HepG2 (cell line): ENCODE measurements around the gene PGPEP1. TPM values are rescaled to one million over a fixed set of nuclear protein-coding genes. Genes with fewer than 3 reads are reported as not detected.

ENCODE experiments used
- ELF4 ChIP-seq: sonication (generic); formaldehyde crosslinking; IDR thresholded peaks from 2 replicates; pipeline ENCODE4 v1.5.0; 2020; ENCODE audit warnings: missing genetic modification reagents, mild to moderate bottlenecking, moderate library complexity, borderline replicate concordance
- MIER3 ChIP-seq: IDR thresholded peaks from 2 replicates; pipeline ENCODE4 v1.6.1; 2016; ENCODE audit warnings: missing compliant biosample characterization, borderline replicate concordance
- RBAK ChIP-seq: sonication (generic); formaldehyde crosslinking; IDR thresholded peaks from 2 replicates; pipeline ENCODE4 v1.5.1; 2020; ENCODE audit warnings: mild to moderate bottlenecking, missing genetic modification reagents
- WIZ ChIP-seq: sonication (generic); formaldehyde crosslinking; IDR thresholded peaks from 2 replicates; pipeline ENCODE4 v1.5.1; 2020; ENCODE audit warnings: mild to moderate bottlenecking, missing genetic modification reagents
- XRCC5 ChIP-seq: fragments of 200-400 bp; formaldehyde crosslinking; optimal IDR thresholded peaks from 2 replicates; pipeline ENCODE3; 2017; ENCODE audit warnings: mild to moderate bottlenecking, low read length
- ZNF543 ChIP-seq: sonication (generic); formaldehyde crosslinking; IDR thresholded peaks from 2 replicates; pipeline ENCODE4 v1.4.0; 2020; ENCODE audit warnings: mild to moderate bottlenecking, missing genetic modification reagents
- ZNF674 ChIP-seq: sonication (generic); formaldehyde crosslinking; IDR thresholded peaks from 2 replicates; pipeline ENCODE4 v1.5.0; 2020; ENCODE audit warnings: low read depth, mild to moderate bottlenecking, missing genetic modification reagents
- polyA plus RNA-seq, 8 experiments: library from polyadenylated mRNA; depleted of rRNA in 3 of 8; stranded (reverse) in 7 of 8; unstranded in 1 of 8; fragments of >200 nt; fragmentation: Illumina TruSeq in 4 of 8; extraction: Trizol in 4 of 8; gene quantifications; 2 replicates each; pipeline versions ENCODE4 v1.2.1 to v1.2.3, GENCODE V29; 2011 to 2016; ENCODE audit warnings: low read depth in 4 of 8, missing spikeins in 1 of 8, mixed read lengths in 1 of 8; ENCODE audit not compliant: insufficient read depth in 1 of 8
- total RNA-seq, 5 experiments: library from RNA; depleted of rRNA; stranded (reverse); fragments of >200 nt; fragmentation: Illumina TruSeq; extraction: Trizol; gene quantifications; 2 replicates each; pipeline ENCODE4 v1.2.3, GENCODE V29; 2016; ENCODE audit warnings: low read depth in 1 of 5
- TF ChIP-seq, protein P1 (sequence below): sonication (generic); formaldehyde crosslinking; IDR thresholded peaks from 2 replicates; pipeline ENCODE4 v1.5.1; 2020; ENCODE audit warnings: mild to moderate bottlenecking, missing genetic modification reagents, borderline replicate concordance
- TF ChIP-seq, protein P2 (sequence below): IDR thresholded peaks from 2 replicates; pipeline ENCODE4 v1.6.1; 2016; ENCODE audit warnings: missing compliant biosample characterization, missing genetic modification reagents, borderline replicate concordance
- TF ChIP-seq, protein P3 (sequence below): sonication (generic); formaldehyde crosslinking; IDR thresholded peaks from 2 replicates; pipeline ENCODE4 v1.4.0; 2020; ENCODE audit warnings: missing genetic modification reagents
- TF ChIP-seq, protein P4 (sequence below): sonication (generic); formaldehyde crosslinking; IDR thresholded peaks from 2 replicates; pipeline ENCODE4 v1.4.0; 2020; ENCODE audit warnings: missing genetic modification reagents, mild to moderate bottlenecking, borderline replicate concordance
- TF ChIP-seq, protein P5 (sequence below): sonication (generic); formaldehyde crosslinking; IDR thresholded peaks from 2 replicates; pipeline ENCODE4 v1.8.0; 2022; ENCODE audit warnings: missing genetic modification reagents, mild to moderate bottlenecking, moderate library complexity, borderline replicate concordance

Gene PGPEP1
- total and polyA plus RNA-seq, 2 of the 13 experiments (the other 11 are each of a cell fraction or from before 2014, with no cell fraction given): 53.1 to 56.6 TPM

DNA sequence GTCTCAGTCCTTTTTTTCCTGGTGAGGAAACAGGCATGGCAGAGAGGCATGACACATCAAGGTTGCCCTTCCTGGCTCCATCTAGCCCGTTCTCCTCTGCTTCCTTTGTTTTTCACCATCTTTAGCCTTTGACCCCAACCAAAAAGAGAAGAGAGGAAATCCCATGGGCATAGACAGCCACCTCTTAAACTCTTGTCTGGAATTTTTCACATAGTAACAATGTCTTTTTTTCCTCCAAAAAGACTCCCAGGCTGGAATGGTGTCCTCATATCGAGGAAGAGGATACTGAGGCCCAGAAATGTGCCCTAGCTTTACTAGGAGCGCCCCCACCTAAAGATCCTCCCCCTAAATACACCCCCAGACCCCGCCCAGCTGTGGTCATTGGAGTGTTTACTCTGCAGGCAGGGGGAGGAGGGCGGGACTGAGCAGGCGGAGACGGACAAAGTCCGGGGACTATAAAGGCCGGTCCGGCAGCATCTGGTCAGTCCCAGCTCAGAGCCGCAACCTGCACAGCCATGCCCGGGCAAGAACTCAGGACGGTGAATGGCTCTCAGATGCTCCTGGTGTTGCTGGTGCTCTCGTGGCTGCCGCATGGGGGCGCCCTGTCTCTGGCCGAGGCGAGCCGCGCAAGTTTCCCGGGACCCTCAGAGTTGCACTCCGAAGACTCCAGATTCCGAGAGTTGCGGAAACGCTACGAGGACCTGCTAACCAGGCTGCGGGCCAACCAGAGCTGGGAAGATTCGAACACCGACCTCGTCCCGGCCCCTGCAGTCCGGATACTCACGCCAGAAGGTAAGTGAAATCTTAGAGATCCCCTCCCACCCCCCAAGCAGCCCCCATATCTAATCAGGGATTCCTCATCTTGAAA is 45.5 kb downstream of the PGPEP1 start, which contains the start of gene GDF15 (continued):
- TF ChIP-seq, protein P1, sequence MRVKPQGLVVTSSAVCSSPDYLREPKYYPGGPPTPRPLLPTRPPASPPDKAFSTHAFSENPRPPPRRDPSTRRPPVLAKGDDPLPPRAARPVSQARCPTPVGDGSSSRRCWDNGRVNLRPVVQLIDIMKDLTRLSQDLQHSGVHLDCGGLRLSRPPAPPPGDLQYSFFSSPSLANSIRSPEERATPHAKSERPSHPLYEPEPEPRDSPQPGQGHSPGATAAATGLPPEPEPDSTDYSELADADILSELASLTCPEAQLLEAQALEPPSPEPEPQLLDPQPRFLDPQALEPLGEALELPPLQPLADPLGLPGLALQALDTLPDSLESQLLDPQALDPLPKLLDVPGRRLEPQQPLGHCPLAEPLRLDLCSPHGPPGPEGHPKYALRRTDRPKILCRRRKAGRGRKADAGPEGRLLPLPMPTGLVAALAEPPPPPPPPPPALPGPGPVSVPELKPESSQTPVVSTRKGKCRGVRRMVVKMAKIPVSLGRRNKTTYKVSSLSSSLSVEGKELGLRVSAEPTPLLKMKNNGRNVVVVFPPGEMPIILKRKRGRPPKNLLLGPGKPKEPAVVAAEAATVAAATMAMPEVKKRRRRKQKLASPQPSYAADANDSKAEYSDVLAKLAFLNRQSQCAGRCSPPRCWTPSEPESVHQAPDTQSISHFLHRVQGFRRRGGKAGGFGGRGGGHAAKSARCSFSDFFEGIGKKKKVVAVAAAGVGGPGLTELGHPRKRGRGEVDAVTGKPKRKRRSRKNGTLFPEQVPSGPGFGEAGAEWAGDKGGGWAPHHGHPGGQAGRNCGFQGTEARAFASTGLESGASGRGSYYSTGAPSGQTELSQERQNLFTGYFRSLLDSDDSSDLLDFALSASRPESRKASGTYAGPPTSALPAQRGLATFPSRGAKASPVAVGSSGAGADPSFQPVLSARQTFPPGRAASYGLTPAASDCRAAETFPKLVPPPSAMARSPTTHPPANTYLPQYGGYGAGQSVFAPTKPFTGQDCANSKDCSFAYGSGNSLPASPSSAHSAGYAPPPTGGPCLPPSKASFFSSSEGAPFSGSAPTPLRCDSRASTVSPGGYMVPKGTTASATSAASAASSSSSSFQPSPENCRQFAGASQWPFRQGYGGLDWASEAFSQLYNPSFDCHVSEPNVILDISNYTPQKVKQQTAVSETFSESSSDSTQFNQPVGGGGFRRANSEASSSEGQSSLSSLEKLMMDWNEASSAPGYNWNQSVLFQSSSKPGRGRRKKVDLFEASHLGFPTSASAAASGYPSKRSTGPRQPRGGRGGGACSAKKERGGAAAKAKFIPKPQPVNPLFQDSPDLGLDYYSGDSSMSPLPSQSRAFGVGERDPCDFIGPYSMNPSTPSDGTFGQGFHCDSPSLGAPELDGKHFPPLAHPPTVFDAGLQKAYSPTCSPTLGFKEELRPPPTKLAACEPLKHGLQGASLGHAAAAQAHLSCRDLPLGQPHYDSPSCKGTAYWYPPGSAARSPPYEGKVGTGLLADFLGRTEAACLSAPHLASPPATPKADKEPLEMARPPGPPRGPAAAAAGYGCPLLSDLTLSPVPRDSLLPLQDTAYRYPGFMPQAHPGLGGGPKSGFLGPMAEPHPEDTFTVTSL (CRISPR knock-in tag): no peak; the same call in 1 of the 2 replicates
- TF ChIP-seq ZNF543 (CRISPR knock-in tag) (peak; percentile 89; the same call in 1 of the 2 replicates), RBAK (no peak), ZNF674 (no peak), MIER3 (CRISPR knock-in tag) (peak; percentile 16), XRCC5 (peak; percentile 85), WIZ (no peak), ELF4 (CRISPR knock-in tag) (peak; percentile 80; the same call in 1 of the 2 replicates)
- TF ChIP-seq, protein P2, sequence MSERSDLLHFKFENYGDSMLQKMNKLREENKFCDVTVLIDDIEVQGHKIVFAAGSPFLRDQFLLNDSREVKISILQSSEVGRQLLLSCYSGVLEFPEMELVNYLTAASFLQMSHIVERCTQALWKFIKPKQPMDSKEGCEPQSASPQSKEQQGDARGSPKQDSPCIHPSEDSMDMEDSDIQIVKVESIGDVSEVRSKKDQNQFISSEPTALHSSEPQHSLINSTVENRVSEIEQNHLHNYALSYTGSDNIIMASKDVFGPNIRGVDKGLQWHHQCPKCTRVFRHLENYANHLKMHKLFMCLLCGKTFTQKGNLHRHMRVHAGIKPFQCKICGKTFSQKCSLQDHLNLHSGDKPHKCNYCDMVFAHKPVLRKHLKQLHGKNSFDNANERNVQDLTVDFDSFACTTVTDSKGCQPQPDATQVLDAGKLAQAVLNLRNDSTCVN (CRISPR knock-in tag): peak; percentile 79
- TF ChIP-seq, protein P3, sequence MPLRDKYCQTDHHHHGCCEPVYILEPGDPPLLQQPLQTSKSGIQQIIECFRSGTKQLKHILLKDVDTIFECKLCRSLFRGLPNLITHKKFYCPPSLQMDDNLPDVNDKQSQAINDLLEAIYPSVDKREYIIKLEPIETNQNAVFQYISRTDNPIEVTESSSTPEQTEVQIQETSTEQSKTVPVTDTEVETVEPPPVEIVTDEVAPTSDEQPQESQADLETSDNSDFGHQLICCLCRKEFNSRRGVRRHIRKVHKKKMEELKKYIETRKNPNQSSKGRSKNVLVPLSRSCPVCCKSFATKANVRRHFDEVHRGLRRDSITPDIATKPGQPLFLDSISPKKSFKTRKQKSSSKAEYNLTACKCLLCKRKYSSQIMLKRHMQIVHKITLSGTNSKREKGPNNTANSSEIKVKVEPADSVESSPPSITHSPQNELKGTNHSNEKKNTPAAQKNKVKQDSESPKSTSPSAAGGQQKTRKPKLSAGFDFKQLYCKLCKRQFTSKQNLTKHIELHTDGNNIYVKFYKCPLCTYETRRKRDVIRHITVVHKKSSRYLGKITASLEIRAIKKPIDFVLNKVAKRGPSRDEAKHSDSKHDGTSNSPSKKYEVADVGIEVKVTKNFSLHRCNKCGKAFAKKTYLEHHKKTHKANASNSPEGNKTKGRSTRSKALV: peak; percentile 80; the same call in 1 of the 2 replicates
- TF ChIP-seq, protein P4, sequence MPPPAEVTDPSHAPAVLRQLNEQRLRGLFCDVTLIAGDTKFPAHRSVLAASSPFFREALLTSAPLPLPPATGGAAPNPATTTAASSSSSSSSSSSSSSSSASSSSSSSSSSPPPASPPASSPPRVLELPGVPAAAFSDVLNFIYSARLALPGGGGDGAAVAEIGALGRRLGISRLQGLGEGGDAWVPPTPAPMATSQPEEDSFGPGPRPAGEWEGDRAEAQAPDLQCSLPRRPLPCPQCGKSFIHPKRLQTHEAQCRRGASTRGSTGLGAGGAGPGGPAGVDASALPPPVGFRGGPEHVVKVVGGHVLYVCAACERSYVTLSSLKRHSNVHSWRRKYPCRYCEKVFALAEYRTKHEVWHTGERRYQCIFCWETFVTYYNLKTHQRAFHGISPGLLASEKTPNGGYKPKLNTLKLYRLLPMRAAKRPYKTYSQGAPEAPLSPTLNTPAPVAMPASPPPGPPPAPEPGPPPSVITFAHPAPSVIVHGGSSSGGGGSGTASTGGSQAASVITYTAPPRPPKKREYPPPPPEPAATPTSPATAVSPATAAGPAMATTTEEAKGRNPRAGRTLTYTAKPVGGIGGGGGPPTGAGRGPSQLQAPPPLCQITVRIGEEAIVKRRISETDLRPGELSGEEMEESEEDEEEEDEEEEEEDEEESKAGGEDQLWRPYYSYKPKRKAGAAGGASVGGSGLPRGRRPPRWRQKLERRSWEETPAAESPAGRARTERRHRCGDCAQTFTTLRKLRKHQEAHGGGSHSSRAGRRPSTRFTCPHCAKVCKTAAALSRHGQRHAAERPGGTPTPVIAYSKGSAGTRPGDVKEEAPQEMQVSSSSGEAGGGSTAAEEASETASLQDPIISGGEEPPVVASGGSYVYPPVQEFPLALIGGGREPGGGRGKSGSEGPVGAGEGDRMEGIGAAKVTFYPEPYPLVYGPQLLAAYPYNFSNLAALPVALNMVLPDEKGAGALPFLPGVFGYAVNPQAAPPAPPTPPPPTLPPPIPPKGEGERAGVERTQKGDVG: peak; percentile 92; the same call in 1 of the 2 replicates
- TF ChIP-seq, protein P5, sequence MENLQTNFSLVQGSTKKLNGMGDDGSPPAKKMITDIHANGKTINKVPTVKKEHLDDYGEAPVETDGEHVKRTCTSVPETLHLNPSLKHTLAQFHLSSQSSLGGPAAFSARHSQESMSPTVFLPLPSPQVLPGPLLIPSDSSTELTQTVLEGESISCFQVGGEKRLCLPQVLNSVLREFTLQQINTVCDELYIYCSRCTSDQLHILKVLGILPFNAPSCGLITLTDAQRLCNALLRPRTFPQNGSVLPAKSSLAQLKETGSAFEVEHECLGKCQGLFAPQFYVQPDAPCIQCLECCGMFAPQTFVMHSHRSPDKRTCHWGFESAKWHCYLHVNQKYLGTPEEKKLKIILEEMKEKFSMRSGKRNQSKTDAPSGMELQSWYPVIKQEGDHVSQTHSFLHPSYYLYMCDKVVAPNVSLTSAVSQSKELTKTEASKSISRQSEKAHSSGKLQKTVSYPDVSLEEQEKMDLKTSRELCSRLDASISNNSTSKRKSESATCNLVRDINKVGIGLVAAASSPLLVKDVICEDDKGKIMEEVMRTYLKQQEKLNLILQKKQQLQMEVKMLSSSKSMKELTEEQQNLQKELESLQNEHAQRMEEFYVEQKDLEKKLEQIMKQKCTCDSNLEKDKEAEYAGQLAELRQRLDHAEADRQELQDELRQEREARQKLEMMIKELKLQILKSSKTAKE (CRISPR knock-in tag): peak; percentile 95
